ENCODE data around the gene SP9.
"Not testable (repeated sequence)": the region's sequence is repeated elsewhere in the genome, so short reads cannot be mapped to it uniquely, and the experiment has no call there.

DNA sequence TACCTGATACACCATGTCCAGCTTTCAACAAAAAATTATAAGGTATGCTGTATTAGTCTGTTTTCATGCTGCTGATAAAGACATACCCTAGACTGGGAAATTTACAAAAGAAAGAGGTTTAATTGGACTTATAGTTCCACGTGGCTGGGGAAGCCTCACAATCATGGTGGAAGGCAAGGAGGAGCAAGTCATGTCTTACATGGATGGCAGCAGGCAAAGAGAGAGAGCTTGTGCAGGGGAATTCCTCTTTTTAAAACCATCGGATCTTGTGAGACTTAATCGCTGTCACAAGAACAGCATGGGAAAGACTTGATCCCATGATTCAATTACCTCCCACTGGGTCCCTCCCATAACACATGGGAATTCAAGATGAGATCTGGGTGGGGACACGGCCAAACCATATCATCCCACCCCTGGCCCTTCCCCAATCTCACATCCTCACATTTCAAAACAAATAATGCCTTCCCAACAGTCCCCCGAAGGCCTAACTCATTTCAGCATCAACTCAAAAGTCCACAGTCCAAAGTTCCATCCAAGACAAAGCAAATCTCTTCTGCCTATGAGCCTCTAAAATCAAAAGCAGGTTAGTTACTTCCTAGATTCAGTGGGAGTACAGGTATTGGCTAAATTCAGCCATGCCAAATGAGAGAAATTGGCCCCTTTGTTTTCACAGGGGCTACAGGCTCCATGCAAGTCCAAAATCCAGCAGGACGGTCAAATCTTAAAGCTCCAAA, 28.9 kb downstream of the SP9 start:
- TF ChIP-seq, protein P1, sequence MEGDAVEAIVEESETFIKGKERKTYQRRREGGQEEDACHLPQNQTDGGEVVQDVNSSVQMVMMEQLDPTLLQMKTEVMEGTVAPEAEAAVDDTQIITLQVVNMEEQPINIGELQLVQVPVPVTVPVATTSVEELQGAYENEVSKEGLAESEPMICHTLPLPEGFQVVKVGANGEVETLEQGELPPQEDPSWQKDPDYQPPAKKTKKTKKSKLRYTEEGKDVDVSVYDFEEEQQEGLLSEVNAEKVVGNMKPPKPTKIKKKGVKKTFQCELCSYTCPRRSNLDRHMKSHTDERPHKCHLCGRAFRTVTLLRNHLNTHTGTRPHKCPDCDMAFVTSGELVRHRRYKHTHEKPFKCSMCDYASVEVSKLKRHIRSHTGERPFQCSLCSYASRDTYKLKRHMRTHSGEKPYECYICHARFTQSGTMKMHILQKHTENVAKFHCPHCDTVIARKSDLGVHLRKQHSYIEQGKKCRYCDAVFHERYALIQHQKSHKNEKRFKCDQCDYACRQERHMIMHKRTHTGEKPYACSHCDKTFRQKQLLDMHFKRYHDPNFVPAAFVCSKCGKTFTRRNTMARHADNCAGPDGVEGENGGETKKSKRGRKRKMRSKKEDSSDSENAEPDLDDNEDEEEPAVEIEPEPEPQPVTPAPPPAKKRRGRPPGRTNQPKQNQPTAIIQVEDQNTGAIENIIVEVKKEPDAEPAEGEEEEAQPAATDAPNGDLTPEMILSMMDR (conservative IDR thresholded peaks at IDR 0.05; ENCODE audit: low read depth, low read length) = not testable (repeated sequence)
- TF ChIP-seq EZH2 (IDR thresholded peaks at IDR 0.05; ENCODE audit: borderline replicate concordance, low read depth, low read length, poor library complexity, severe bottlenecking) = not testable (repeated sequence)
